ENCODE results near the gene FERD3L. TPM values are rescaled to one million over a fixed set of nuclear protein-coding genes. Genes with fewer than 3 reads are reported as not detected.
"Not testable (repeated sequence)": the region's sequence is repeated elsewhere in the genome, so short reads cannot be mapped to it uniquely, and the experiment has no call there.

The FERD3L gene, protein sequence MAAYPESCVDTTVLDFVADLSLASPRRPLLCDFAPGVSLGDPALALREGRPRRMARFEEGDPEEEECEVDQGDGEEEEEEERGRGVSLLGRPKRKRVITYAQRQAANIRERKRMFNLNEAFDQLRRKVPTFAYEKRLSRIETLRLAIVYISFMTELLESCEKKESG
- not detected for polyA plus RNA-seq (2012; ENCODE audit: low read depth, missing spikeins)

- TF ChIP-seq POLR2A (IDR thresholded peaks at IDR 0.05; ENCODE audit: low read depth, low read length) = no peak
- no peak for TF ChIP-seq POU2F2 (IDR thresholded peaks at IDR 0.05; ENCODE audit: low read depth, low read length)
- no peak for TF ChIP-seq PAX5 (IDR thresholded peaks at IDR 0.05; ENCODE audit: insufficient read depth, low read length, severe bottlenecking)
- no peak for TF ChIP-seq POLR2AphosphoS5 (IDR thresholded peaks at IDR 0.05; ENCODE audit: low read depth, low read length)
- FAIRE-seq (no peak), DNase-seq (ENCODE audit: insufficient read length, low spot score) (no peak)
Measured at GRCh38 chr7:19144661-19145433, at the start of gene FERD3L. TSS of gene FERD3L (minus strand) at chr7:19145421. CDS start at chr7:19145362, 59 bp downstream.

- DNase-seq (ENCODE audit: insufficient read length, low spot score); FAIRE-seq: not testable (repeated sequence)
Measured at GRCh38 chr7:19194417-19194816, 49.2 kb upstream of the FERD3L start.

DNA sequence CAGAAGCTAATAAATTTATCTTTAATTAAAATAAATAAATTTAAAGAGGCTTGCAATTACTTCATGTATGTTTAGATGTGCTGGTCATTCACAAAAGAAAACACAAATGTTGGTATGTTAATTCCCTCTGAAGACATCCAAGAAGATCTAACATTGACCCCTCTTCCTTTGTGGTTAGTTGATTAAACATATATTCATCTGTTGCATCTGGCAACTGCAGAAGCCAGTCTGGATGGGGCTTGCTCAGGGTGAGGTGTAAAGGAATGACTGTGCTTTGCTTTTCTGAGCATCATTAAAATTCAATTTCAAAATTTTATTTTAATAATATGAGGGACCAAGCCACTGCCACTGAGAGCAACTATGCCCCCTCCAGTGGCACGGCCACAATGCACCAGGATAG lies 36.4 kb upstream of the FERD3L start:
- FAIRE-seq = no peak
- TF ChIP-seq POLR2AphosphoS5 (IDR thresholded peaks at IDR 0.05; ENCODE audit: low read depth, low read length) = no peak
- no peak for TF ChIP-seq POU2F2 (IDR thresholded peaks at IDR 0.05; ENCODE audit: low read depth, low read length)
- no peak for TF ChIP-seq TAF1 (IDR thresholded peaks at IDR 0.05; ENCODE audit: low read depth, low read length)
- TF ChIP-seq POLR2A (IDR thresholded peaks at IDR 0.05; ENCODE audit: low read depth, low read length) = no peak
- no peak for TF ChIP-seq PAX5 (IDR thresholded peaks at IDR 0.05; ENCODE audit: insufficient read depth, low read length, severe bottlenecking)
- TF ChIP-seq SPI1 (IDR thresholded peaks at IDR 0.05; ENCODE audit: low read depth, low read length) = no peak
- DNase-seq (ENCODE audit: insufficient read length, low spot score) = no peak

DNA sequence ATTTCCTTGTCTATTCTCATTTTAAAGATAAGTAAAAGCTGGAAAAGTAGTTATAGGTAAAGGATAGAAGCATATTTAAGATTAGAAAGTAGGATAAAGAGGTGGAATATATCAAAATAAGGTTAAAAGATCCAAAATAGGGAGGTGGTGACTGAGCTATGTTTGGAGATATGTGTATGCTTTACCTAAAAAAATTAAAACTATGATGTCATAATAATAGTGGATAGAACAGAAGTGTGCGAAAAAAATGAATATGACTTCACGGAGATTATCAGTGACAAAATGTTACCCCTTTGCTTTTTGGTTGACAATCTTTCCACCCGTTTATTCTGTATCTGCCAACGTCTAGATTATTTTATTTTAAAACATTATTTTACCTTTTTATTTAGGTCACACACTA lies 33.4 kb upstream of the FERD3L start:
- TF ChIP-seq PAX5 (IDR thresholded peaks at IDR 0.05; ENCODE audit: insufficient read depth, low read length, severe bottlenecking) (no peak), TAF1 (IDR thresholded peaks at IDR 0.05; ENCODE audit: low read depth, low read length) (no peak), POLR2AphosphoS5 (IDR thresholded peaks at IDR 0.05; ENCODE audit: low read depth, low read length) (no peak), SPI1 (IDR thresholded peaks at IDR 0.05; ENCODE audit: low read depth, low read length) (no peak), POLR2A (IDR thresholded peaks at IDR 0.05; ENCODE audit: low read depth, low read length) (no peak), POU2F2 (IDR thresholded peaks at IDR 0.05; ENCODE audit: low read depth, low read length) (no peak)
- no peak for FAIRE-seq

GRCh38 chr7:19177269-19177668 lies 32.0 kb upstream of the FERD3L start:
- DNase-seq (ENCODE audit: insufficient read length, low spot score) = no peak

More for the DNA sequence above, 33.4 kb upstream of the FERD3L start:
- DNase-seq (ENCODE audit: insufficient read length, low spot score) = no peak

DNA sequence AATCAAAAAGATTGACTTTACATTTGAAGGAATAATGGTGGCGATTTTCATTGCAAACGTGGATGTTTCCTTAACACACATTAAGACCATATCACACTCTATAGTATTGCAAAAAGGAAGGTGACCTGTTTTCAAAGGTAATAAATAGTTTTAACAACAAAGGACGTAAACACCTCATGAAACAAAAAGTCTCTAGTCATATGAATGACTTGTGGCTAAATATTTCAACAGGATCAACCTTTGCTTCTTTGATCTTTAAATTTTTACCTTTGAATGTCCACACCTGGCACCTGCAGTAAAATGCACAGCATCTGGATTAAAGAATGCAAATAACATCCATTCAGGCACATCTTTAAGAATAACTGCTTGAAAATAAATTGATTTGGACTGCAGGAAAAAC lies 30.0 kb upstream of the FERD3L start:
- DNase-seq (ENCODE audit: insufficient read length, low spot score) (no peak), FAIRE-seq (no peak)
- TF ChIP-seq POU2F2 (IDR thresholded peaks at IDR 0.05; ENCODE audit: low read depth, low read length) (no peak), PAX5 (IDR thresholded peaks at IDR 0.05; ENCODE audit: insufficient read depth, low read length, severe bottlenecking) (no peak), POLR2A (IDR thresholded peaks at IDR 0.05; ENCODE audit: low read depth, low read length) (no peak)

More at GRCh38 chr7:19177269-19177668, 32.0 kb upstream of the FERD3L start:
- FAIRE-seq = no peak
- TF ChIP-seq POU2F2 (IDR thresholded peaks at IDR 0.05; ENCODE audit: low read depth, low read length) = no peak
- no peak for TF ChIP-seq POLR2AphosphoS5 (IDR thresholded peaks at IDR 0.05; ENCODE audit: low read depth, low read length)
- TF ChIP-seq PAX5 (IDR thresholded peaks at IDR 0.05; ENCODE audit: insufficient read depth, low read length, severe bottlenecking) = no peak
- no peak for TF ChIP-seq SPI1 (IDR thresholded peaks at IDR 0.05; ENCODE audit: low read depth, low read length)
- TF ChIP-seq POLR2A (IDR thresholded peaks at IDR 0.05; ENCODE audit: low read depth, low read length) = no peak
- TF ChIP-seq TAF1 (IDR thresholded peaks at IDR 0.05; ENCODE audit: low read depth, low read length) = no peak

DNA sequence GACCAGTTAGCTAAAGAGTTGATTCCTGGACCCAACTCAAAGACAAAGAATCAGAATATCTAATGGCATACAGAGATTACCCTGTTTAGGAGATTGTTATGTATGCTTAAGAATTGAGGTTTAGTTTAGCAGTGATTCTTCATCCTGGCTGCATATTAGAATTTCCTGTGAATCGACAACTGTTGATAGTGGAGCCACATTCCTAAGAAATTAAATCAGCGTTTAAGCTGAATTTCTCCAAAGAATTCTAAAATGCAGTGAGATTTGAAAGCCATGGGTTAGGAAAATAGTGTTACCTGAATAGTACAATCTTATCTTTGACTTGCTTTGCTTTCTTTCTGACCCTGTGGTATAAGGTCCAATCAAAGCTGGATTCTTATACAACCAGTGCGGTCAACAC lies 16.4 kb upstream of the FERD3L start:
- no peak for TF ChIP-seq TAF1 (IDR thresholded peaks at IDR 0.05; ENCODE audit: low read depth, low read length)
- no peak for TF ChIP-seq POLR2AphosphoS5 (IDR thresholded peaks at IDR 0.05; ENCODE audit: low read depth, low read length)
- TF ChIP-seq POLR2A (IDR thresholded peaks at IDR 0.05; ENCODE audit: low read depth, low read length) = no peak
- TF ChIP-seq POU2F2 (IDR thresholded peaks at IDR 0.05; ENCODE audit: low read depth, low read length) = no peak
- TF ChIP-seq SPI1 (IDR thresholded peaks at IDR 0.05; ENCODE audit: low read depth, low read length) = no peak
- no peak for TF ChIP-seq PAX5 (IDR thresholded peaks at IDR 0.05; ENCODE audit: insufficient read depth, low read length, severe bottlenecking)
- FAIRE-seq (peak; percentile 23), DNase-seq (ENCODE audit: insufficient read length, low spot score) (no peak)

GRCh38 chr7:19146699-19147098 lies 1.5 kb upstream of the FERD3L start:
- TF ChIP-seq TAF1 (IDR thresholded peaks at IDR 0.05; ENCODE audit: low read depth, low read length) = no peak
- TF ChIP-seq PAX5 (IDR thresholded peaks at IDR 0.05; ENCODE audit: insufficient read depth, low read length, severe bottlenecking) = no peak
- TF ChIP-seq SPI1 (IDR thresholded peaks at IDR 0.05; ENCODE audit: low read depth, low read length) = no peak
- TF ChIP-seq POLR2A (IDR thresholded peaks at IDR 0.05; ENCODE audit: low read depth, low read length) = no peak
- no peak for TF ChIP-seq POU2F2 (IDR thresholded peaks at IDR 0.05; ENCODE audit: low read depth, low read length)
- no peak for TF ChIP-seq POLR2AphosphoS5 (IDR thresholded peaks at IDR 0.05; ENCODE audit: low read depth, low read length)
- DNase-seq (ENCODE audit: insufficient read length, low spot score) (no peak), FAIRE-seq (no peak)

DNA sequence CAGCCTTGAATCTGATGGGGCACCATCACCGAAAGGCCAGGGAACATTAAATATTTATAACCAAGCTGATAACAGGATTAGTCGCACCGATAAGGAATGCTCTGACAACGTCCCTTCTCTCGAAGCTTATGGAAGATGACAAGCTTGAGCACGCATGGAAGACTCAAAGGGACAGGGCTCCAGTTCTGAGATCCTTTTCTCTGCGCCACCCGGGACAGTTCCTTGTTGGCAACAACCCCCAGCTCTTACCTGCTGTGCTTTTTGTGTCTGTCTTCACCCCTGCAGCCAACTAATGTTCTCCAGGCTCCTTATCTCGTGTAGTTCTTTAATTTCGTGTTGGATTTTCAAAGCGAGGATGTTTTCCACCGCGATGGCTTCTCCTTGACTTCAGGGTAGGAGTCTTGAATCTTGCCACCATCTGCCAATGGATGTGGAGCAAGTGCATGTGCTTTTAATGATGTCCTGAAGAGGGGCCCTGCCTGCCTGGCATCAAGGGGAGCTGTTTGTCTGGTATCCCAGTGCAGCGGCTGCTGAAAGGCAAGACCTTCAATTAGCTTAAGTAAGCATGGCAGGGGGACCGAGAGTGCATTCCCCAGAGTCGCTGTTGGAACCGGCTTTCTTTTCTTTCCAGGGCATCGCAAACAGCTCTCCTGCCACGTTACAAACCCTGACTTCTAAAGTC lies 354 bp upstream of the FERD3L start:
- TF ChIP-seq POLR2AphosphoS5 (IDR thresholded peaks at IDR 0.05; ENCODE audit: low read depth, low read length) = no peak
- TF ChIP-seq PAX5 (IDR thresholded peaks at IDR 0.05; ENCODE audit: insufficient read depth, low read length, severe bottlenecking) = no peak
- TF ChIP-seq SPI1 (IDR thresholded peaks at IDR 0.05; ENCODE audit: low read depth, low read length) = no peak
- no peak for TF ChIP-seq TAF1 (IDR thresholded peaks at IDR 0.05; ENCODE audit: low read depth, low read length)
- no peak for FAIRE-seq

More for the DNA sequence above, 354 bp upstream of the FERD3L start:
- no peak for DNase-seq (ENCODE audit: insufficient read length, low spot score)
